MM.1S (cell line): ENCODE measurements around the gene ANKH.

ENCODE experiments used
- DNase-seq: peaks from one replicate; pipeline ENCODE4 v3.0.0-alpha.2; 2015
- H2AFZ ChIP-seq: fragments of 300-600 bp; sonication (generic); 2 replicates; pipeline ENCODE4 v1.6.0; 2016; ENCODE audit warnings: antibody characterized with exemption, low read length
- H3F3A ChIP-seq: fragments of 300-600 bp; sonication (generic); 2 replicates; pipeline ENCODE4 v1.6.1; 2016; ENCODE audit warnings: mild to moderate bottlenecking, antibody characterized with exemption, low read length, moderate library complexity, mixed read lengths; ENCODE audit not compliant: insufficient read depth
- H3K27ac ChIP-seq: fragments of 300-600 bp; sonication (generic); 2 replicates; pipeline ENCODE4 v1.5.1; 2016; ENCODE audit warnings: mild to moderate bottlenecking, low read length
- H3K27me3 ChIP-seq: fragments of 300-600 bp; sonication (generic); replicated peaks from 2 replicates; pipeline ENCODE4 v1.6.0; 2016; ENCODE audit warnings: low read length; ENCODE audit not compliant: insufficient read depth
- H3K36me3 ChIP-seq: fragments of 300-600 bp; sonication (generic); replicated peaks from 2 replicates; pipeline ENCODE4 v1.6.1; 2016; ENCODE audit warnings: mild to moderate bottlenecking, low read length, mixed read lengths; ENCODE audit not compliant: insufficient read depth
- H3K4me1 ChIP-seq: fragments of 300-600 bp; sonication (generic); 2 replicates; pipeline ENCODE4 v1.6.1; 2016; ENCODE audit warnings: low read length, mixed read lengths
- H3K4me2 ChIP-seq: fragments of 300-600 bp; sonication (generic); 2 replicates; pipeline ENCODE4 v1.6.0; 2016; ENCODE audit warnings: low read depth, low read length
- H3K4me3 ChIP-seq: fragments of 300-600 bp; sonication (generic); 2 replicates; pipeline ENCODE4 v1.5.1; 2016; ENCODE audit warnings: low read length, mixed read lengths
- H3K79me2 ChIP-seq: fragments of 300-600 bp; sonication (generic); 2 replicates; pipeline ENCODE4 v1.6.1; 2016; ENCODE audit warnings: mixed run types, low read length, mixed read lengths
- H3K9ac ChIP-seq: fragments of 300-600 bp; sonication (generic); 2 replicates; pipeline ENCODE4 v1.6.1; 2016; ENCODE audit warnings: low read length, mixed read lengths
- H3K9me2 ChIP-seq: fragments of 300-600 bp; sonication (generic); replicated peaks from 2 replicates; pipeline ENCODE4 v1.6.1; 2016; ENCODE audit warnings: mild to moderate bottlenecking, low read length, mixed read lengths; ENCODE audit not compliant: insufficient read depth
- H3K9me3 ChIP-seq: fragments of 300-600 bp; sonication (generic); replicated peaks from 2 replicates; pipeline ENCODE4 v1.6.1; 2016; ENCODE audit warnings: mild to moderate bottlenecking, low read length, mixed read lengths; ENCODE audit not compliant: insufficient read depth
- H4K20me1 ChIP-seq: fragments of 300-600 bp; sonication (generic); 2 replicates; pipeline ENCODE4 v1.6.1; 2016; ENCODE audit warnings: mild to moderate bottlenecking, low read length, moderate library complexity, mixed read lengths; ENCODE audit not compliant: insufficient read depth
- CTCF ChIP-seq: fragments of 300-600 bp; sonication (generic); IDR thresholded peaks from 2 replicates; pipeline ENCODE4 v1.5.1; 2016; ENCODE audit warnings: antibody characterized with exemption, low read length, mixed read lengths
- EZH2 ChIP-seq: fragments of 300-600 bp; sonication (generic); optimal IDR thresholded peaks from 2 replicates; pipeline ENCODE3; 2017; ENCODE audit warnings: low read depth, mild to moderate bottlenecking, antibody characterized with exemption, low read length, mixed read lengths
- EZH2phosphoT487 ChIP-seq: fragments of 300-600 bp; sonication (generic); IDR thresholded peaks from 2 replicates; pipeline ENCODE4 v1.6.1; 2018; ENCODE audit warnings: antibody characterized with exemption, low read length

Gene ANKH

GRCh38 chr5:14756478-14756877 lies 115.1 kb downstream of the ANKH start:
- H2AFZ ChIP-seq, result no peak overlapping the region
- no peak overlapping the region for H3K27ac ChIP-seq
- no peak for DNase-seq
- H3K79me2 ChIP-seq, result no peaks in the 10 kb centered on the region
- H3K27me3 ChIP-seq, result no peaks in the 10 kb centered on the region
- no peaks in the 10 kb centered on the region for H3K4me1 ChIP-seq
- H4K20me1 ChIP-seq, result no peaks in the 10 kb centered on the region
- no peaks in the 10 kb centered on the region for H3K9me2 ChIP-seq
- no peaks in the 10 kb centered on the region for H3F3A ChIP-seq
- no peaks in the 10 kb centered on the region for H3K9me3 ChIP-seq
- TF ChIP-seq EZH2phosphoT487 (no peak), EZH2 (no peak), CTCF (no peak)
- H3K4me2 ChIP-seq, result no peak overlapping the region
- H3K4me3 ChIP-seq, result no peak overlapping the region
- no peak overlapping the region for H3K9ac ChIP-seq
- H3K36me3 ChIP-seq, result no peaks in the 10 kb centered on the region

GRCh38 chr5:14753947-14754346 lies 117.6 kb downstream of the ANKH start:
- Histone ChIP-seq H3K4me2 (no peak overlapping the region), H3F3A (no peaks in the 10 kb centered on the region), H3K4me1 (no peaks in the 10 kb centered on the region), H3K27ac (no peak overlapping the region), H4K20me1 (no peaks in the 10 kb centered on the region), H3K9me2 (no peaks in the 10 kb centered on the region), H3K4me3 (no peak overlapping the region), H3K79me2 (no peaks in the 10 kb centered on the region), H3K36me3 (no peaks in the 10 kb centered on the region), H3K27me3 (no peaks in the 10 kb centered on the region), H3K9ac (no peak overlapping the region), H2AFZ (no peak overlapping the region), H3K9me3 (no peaks in the 10 kb centered on the region)
- TF ChIP-seq EZH2phosphoT487, result no peak
- no peak for TF ChIP-seq CTCF
- TF ChIP-seq EZH2, result no peak
- no peak for DNase-seq

GRCh38 chr5:14753292-14753691 lies 118.3 kb downstream of the ANKH start:
- TF ChIP-seq EZH2phosphoT487, result no peak
- TF ChIP-seq EZH2, result no peak
- TF ChIP-seq CTCF, result no peak
- no peak overlapping the region for H3K4me3 ChIP-seq
- H3K27me3 ChIP-seq, result no peaks in the 10 kb centered on the region
- no peak overlapping the region for H3K9ac ChIP-seq
- H2AFZ ChIP-seq, result no peak overlapping the region
- H3F3A ChIP-seq, result no peaks in the 10 kb centered on the region
- no peaks in the 10 kb centered on the region for H3K4me1 ChIP-seq
- H3K4me2 ChIP-seq, result no peak overlapping the region
- no peak overlapping the region for H3K27ac ChIP-seq
- H3K9me3 ChIP-seq, result no peaks in the 10 kb centered on the region
- no peaks in the 10 kb centered on the region for H3K79me2 ChIP-seq
- no peaks in the 10 kb centered on the region for H4K20me1 ChIP-seq
- H3K36me3 ChIP-seq, result no peaks in the 10 kb centered on the region
- no peaks in the 10 kb centered on the region for H3K9me2 ChIP-seq
- no peak for DNase-seq
